Spleen (tissue), 7 donors: Measurements from ENCODE around the gene CD36.

Source experiments
- CTCF ChIP-seq, 11 experiments: fragments of 200-600 bp in 7 of 11; fragments of 450-650 bp in 4 of 11; sonication (generic) in 4 of 11; IDR thresholded peaks in 8 of 11; conservative IDR thresholded peaks in 3 of 11; 1 replicate in 7 of 11; 2 replicates in 4 of 11; pipeline versions ENCODE4 v1.4.0 to v1.8.0; 2016 to 2021; ENCODE audit warnings: antibody characterized with exemption in 11 of 11, inconsistent platforms in 4 of 11, mild to moderate bottlenecking in 1 of 11
- POLR2A ChIP-seq, 3 donors: fragments of 450-650 bp; IDR thresholded peaks; one replicate each; pipeline ENCODE4 v1.5.1; 2017; ENCODE audit warnings: antibody characterized with exemption in 3 of 3, mild to moderate bottlenecking in 1 of 3
- POLR2AphosphoS5 ChIP-seq, 3 donors: sonication (generic); formaldehyde crosslinking; IDR thresholded peaks; one replicate each; pipeline ENCODE4 v1.5.1; 2017; ENCODE audit warnings: antibody characterized with exemption in 3 of 3
- donor health status: DM: no; HTN: no; CAD: no; lungs with moderate emphysema.
- donor health status: DM: no; HTN: no; CAD: no.
- donor health status: DM: no; HTN: no; CAD: no.

- no peak for TF ChIP-seq CTCF (IDR thresholded peaks at IDR 0.05 in 8 of 11, conservative IDR thresholded peaks at IDR 0.05 in 3 of 11)
- TF ChIP-seq POLR2AphosphoS5 (IDR thresholded peaks at IDR 0.05): no peak
- no peak for TF ChIP-seq POLR2A (IDR thresholded peaks at IDR 0.05)
These were observed 83.6 kb downstream of the CD36 start for GRCh38 chr7:80721883-80722615.
